GM10266 (cell line): ENCODE measurements around the gene ENOX1.

ENCODE experiments used
- DNase-seq: peaks from one replicate; pipeline ENCODE4 v3.0.0; 2012; ENCODE audit errors: extremely low spot score
- CTCF ChIP-seq: IDR thresholded peaks from 2 replicates; pipeline ENCODE4 v1.5.1; 2012; ENCODE audit warnings: mild to moderate bottlenecking, low read depth; ENCODE audit not compliant: control insufficient read depth, insufficient read depth; ENCODE audit errors: missing control alignments

ENOX1 gene

GRCh38 chr13:43652760-43653159 is 134.0 kb downstream of the ENOX1 start:
- no peak for DNase-seq
- TF ChIP-seq CTCF, result no peak

GRCh38 chr13:43650882-43651281 is 135.9 kb downstream of the ENOX1 start:
- DNase-seq, result no peak
- no peak for TF ChIP-seq CTCF

DNA sequence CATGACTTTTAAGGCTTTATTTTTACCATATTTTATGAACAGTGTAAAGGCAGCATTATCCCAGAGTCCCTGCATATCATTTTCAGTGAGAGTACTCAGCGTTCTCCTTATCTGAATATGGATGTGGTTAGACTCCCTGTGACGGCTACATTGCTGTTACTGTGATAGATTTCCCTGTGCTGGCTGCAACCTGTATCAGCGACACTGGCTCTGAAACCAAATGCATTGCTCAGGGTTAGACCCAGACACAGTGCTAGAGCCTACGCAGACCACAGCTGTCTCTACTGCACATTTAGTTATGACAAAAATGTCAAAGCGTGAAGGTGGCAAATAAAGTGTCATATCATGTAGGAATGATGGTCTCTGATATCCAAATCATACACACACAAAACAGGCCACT is 138.0 kb downstream of the ENOX1 start:
- no peak for DNase-seq
- TF ChIP-seq CTCF, result no peak

GRCh38 chr13:43647471-43647870 is 139.3 kb downstream of the ENOX1 start:
- no peak for TF ChIP-seq CTCF
- DNase-seq, result no peak

- DNase-seq, result no peak
- no peak for TF ChIP-seq CTCF
Measured at GRCh38 chr13:43640476-43640875, 146.3 kb downstream of the ENOX1 start.

- DNase-seq, result no peak
- no peak for TF ChIP-seq CTCF
Measured at GRCh38 chr13:43631106-43631505, 155.7 kb downstream of the ENOX1 start.

- no peak for DNase-seq
- no peak for TF ChIP-seq CTCF
Measured at GRCh38 chr13:43629691-43630480, 156.9 kb downstream of the ENOX1 start.
